Muscle of back (tissue), 11 donors: ENCODE data around the gene SCYL1. TPM values are rescaled to one million over a fixed set of nuclear protein-coding genes. Genes with fewer than 3 reads are reported as not detected.
"Not testable (repeated sequence)": the region's sequence is repeated elsewhere in the genome, so short reads cannot be mapped to it uniquely, and the experiment has no call there.

ENCODE experiments used
- DNase-seq, 3 donors: peaks; one replicate each; pipeline versions ENCODE4 v3.0.0 to v3.0.0-alpha.2; 2013
- polyA plus RNA-seq, 10 donors: library from polyadenylated mRNA; unstranded; fragments of 120-200 nt; gene quantifications; one replicate each; pipeline ENCODE4 v1.2.1, GENCODE V29; 2013; ENCODE audit not compliant: insufficient read length in 10 of 10

Gene SCYL1
- polyA plus RNA-seq, 10 donors: 37.5 to 56.9 (median 41.6) TPM

GRCh38 chr11:65504674-65505465 is 20.0 kb upstream of the SCYL1 start:
- DNase-seq: peak in 1 of 3 donors; percentile 50

GRCh38 chr11:65505466-65506289 is 19.2 kb upstream of the SCYL1 start:
- peak in 1 of 3 donors; percentile 44 for DNase-seq

DNA sequence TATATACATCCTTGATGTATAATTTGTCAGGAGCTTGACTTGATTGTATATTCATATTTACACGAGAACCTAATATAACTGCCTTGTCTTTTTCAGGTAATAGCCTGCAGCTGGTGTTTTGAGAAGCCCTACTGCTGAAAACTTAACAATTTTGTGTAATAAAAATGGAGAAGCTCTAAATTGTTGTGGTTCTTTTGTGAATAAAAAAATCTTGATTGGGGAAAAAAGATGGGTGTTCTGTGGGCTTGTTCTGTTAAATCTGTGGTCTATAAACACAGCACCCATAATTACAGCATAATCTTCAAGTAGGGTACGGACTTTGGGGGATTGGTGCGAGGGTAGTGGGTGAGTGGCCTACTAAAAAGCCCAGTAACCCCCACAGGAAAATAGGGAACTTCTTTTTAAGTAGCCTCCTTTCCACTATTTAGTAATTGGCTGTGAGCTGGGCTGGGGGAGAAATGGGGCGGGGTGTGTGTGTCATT is 18.6 kb upstream of the SCYL1 start:
- peak in 1 of 3 donors; percentile 72 for DNase-seq

GRCh38 chr11:65506772-65507505 is 17.9 kb upstream of the SCYL1 start:
- peak; percentile 79 to 89 (median 88) for DNase-seq

GRCh38 chr11:65512311-65512710 is 12.6 kb upstream of the SCYL1 start:
- DNase-seq: not testable (repeated sequence)

GRCh38 chr11:65516135-65516968 is 8.5 kb upstream of the SCYL1 start:
- no peak for DNase-seq

DNA sequence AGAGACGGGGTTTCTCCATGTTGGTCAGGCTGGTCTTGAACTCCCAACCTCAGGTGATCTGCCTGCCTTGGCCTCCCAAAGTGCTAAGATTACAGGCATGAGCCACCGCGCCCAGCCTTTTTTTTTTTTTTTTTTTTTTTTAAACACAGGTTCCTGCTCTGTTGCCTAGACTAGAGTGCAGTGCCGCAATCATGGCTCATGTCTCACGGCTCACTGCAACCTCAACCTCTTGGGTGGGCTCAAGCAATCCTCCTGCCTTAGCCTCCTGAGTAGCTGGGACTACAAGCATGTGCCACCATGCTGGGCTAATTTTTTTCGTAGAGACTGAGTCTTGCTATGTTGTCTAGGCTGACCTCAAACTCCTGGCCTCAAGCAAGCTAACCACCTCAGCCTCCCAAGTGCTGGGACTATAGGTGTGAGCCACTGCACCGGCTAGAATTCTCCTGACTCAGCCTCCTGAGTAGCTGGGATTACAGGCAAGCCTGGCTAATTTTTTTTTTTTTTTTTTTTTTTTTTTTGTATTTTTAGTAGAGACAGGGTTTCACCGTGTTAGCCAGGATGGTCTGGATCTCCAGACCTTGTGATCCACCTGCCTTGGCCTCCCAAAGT is 5.8 kb upstream of the SCYL1 start:
- DNase-seq: not testable (repeated sequence)

GRCh38 chr11:65521777-65522521 is 2.9 kb upstream of the SCYL1 start:
- not testable (repeated sequence) for DNase-seq

GRCh38 chr11:65522718-65523630 is 1.9 kb upstream of the SCYL1 start:
- DNase-seq: not testable (repeated sequence)

DNA sequence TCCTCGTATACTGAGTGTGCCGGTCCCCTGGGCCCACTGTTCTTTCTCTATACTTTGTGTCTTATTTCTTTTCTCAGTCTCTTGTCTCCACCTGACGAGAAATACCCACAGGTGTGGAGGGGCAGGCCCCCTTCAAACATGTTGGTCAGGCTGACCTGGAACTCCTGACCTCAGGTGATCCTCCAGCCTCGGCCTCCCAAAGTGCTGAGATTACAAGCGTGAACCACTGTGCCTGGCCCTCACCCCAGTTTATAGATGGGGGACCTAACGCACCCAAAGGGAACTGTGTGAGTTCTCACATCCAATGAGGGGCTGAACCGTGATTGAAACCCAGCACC is 1.3 kb upstream of the SCYL1 start:
- not testable (repeated sequence) for DNase-seq

DNA sequence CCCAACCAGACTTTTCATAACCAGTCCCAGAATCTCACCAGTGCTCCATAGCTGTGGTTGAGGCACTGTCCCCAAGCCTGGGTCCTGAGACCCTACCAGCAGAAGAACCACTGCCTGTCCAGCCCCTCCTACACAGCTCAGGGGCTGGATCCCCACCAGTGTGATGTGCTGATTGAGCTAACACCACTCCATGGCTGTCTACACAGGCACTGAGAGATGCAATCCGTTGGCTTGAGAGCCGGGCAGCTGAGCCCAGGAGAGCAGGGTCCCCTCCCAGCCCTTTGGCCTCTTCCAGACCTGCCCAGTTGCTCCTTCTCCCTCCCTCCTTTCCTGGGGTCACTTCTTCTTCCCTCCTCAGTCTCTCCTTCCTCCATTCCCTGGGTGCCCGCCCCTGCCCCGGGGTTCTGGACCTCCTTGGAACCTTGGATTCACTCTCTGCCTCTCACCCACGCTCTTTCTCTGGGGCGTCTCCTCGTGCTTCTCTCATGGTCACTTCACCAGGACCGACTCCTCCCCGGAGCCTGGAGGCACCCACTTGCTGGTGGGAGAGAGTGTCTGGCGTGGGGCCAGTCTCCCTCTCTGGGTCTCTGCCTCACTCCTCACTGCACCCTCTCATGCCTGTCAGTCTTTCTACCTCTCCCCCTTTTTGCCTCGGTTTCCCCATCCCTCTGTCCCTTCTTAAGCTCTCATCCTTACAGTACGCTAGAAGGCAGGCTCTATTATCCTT is 706 bp upstream of the SCYL1 start:
- DNase-seq: peak in 1 of 3 donors; percentile 73

DNA sequence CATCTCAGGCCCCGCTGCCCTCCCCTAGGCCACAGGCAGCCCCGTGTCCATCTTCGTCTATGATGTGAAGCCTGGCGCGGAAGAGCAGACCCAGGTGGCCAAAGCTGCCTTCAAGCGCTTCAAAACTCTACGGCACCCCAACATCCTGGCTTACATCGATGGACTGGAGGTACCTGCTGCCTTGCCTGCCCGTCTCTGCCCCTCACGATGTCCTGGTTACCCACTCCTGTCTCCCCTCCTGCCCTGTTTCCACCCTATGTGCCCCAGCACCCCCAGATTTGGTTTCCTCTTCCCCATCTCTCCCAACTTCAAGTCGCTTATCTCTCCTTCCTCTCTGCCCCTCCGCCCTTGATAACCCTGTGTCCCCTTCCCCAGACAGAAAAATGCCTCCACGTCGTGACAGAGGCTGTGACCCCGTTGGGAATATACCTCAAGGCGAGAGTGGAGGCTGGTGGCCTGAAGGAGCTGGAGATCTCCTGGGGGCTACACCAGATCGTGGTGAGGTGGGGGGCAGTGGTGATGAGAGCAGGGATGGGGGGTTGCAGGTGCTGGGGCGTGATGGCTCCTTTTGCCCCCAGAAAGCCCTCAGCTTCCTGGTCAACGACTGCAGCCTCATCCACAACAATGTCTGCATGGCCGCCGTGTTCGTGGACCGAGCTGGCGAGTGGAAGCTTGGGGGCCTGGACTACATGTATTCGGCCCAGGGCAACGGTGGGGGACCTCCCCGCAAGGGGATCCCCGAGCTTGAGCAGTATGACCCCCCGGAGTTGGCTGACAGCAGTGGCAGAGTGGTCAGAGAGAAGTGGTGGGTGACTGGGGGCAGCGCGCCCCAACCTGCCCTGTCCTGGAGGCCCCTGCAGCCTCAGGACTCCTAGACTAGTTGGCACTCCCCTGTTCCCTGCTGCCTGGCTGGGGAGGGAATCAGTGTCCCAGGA is 930 bp downstream of the SCYL1 start:
- DNase-seq: no peak

GRCh38 chr11:65526744-65527143 is 1.9 kb downstream of the SCYL1 start:
- DNase-seq: no peak

DNA sequence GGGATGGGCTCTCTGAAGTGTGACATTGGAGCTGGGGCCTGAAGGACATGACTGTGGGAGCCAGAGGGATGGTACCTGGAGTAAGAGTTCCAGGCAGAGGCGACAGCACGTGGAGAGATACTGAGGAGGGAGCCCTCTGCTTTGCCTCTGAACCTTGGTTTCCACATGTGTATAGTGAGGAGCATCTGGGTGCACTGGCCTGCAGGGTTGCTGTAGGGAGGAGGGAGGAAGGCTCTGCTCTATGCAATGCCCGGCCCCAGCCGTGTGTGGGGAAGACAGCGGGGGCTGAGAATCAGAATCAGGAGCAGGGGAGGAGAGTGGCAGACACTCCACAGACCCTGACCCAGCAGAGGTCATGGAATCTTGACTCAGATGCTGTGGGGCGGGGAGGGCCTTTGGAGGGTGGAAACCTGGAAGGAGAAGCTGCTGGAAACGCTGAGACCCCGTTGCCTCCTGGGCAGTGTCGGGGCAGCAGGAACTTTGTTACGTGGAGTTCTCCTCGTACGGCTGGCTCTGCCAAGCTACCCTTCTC is 4.0 kb downstream of the SCYL1 start:
- DNase-seq: no peak

DNA sequence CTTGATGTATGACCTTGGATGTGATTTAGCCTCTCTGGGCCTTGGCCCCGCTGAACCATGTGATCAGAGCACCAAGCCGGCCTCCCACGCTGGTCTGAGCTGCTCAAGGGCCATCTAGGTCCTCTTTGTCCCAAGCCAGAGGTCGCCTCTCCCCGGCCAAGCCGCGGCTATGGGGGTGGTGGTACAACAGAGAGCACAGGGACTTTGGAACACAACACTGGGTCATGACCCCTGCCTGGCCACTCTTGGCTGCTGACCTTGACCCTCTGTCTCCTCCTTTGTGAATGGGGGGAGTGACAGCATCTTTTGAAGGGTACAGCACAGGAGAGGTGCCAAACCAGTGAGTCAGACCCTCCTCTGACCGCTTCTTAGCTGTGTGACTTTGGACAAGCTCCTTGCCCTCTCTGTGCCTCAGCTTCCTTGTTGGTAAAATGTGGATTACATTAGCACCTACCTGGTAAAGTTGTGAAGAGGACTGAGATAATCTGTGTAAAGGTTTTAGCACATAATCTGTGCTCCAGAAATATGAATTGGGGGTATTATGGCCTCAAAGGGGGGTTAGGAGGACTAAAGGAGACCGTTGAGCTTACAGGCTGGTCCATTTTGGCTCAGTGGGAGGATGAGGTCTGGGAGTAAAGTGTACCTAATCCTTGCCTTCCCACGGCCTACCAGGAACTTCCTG is 4.7 kb downstream of the SCYL1 start:
- DNase-seq: no peak

DNA sequence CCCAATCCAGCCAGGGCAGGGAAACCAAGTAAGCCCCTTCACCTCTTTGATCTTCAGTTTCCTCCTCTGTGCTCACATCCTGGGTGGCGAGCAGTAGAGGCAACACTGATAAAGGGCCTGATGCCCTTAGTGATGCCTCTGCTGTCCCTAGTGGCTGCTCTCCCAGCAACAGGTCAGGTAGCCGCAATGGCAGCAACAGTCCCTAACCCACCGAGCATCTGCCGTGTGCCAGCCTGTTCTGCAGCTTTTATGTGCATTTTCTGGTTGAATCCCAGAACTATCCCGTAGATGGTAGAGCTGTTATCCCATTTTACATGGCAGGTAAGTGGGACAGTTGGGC is 5.2 kb downstream of the SCYL1 start:
- DNase-seq: no peak
